Progenitor cell of endocrine pancreas (in vitro differentiated cells): Measurements from ENCODE around the gene FBXL16. TPM values are rescaled to one million over a fixed set of nuclear protein-coding genes. Genes with fewer than 3 reads are reported as not detected.
A peak's percentile ranks its signal among the peaks of the same experiment; 100 is the strongest.

Experiments
- DNase-seq: peaks from one replicate; pipeline ENCODE4 v3.0.0; 2021; ENCODE audit warnings: low spot score; ENCODE audit not compliant: unreplicated experiment
- H3K27ac Mint-ChIP-seq: 2 replicates; pipeline ENCODE4 v1.8.0; 2021; ENCODE audit warnings: mild to moderate bottlenecking, moderate library complexity, mixed read lengths
- H3K27me3 Mint-ChIP-seq: 2 replicates; pipeline ENCODE4 v1.8.0; 2021; ENCODE audit warnings: mixed read lengths
- H3K36me3 Mint-ChIP-seq: 2 replicates; pipeline ENCODE4 v1.8.0; 2022; ENCODE audit warnings: mixed read lengths; ENCODE audit not compliant: insufficient read depth
- H3K4me1 Mint-ChIP-seq: 2 replicates; pipeline ENCODE4 v1.8.0; 2021; ENCODE audit warnings: low read depth, mixed read lengths
- H3K4me3 Mint-ChIP-seq: 2 replicates; pipeline ENCODE4 v1.8.0; 2021; ENCODE audit warnings: low read depth, mild to moderate bottlenecking, moderate library complexity, mixed read lengths
- H3K9me3 Mint-ChIP-seq: 2 replicates; pipeline ENCODE4 v1.8.0; 2021; ENCODE audit warnings: low read depth, mixed read lengths
- total RNA-seq: library from RNA; stranded (reverse); gene quantifications from 2 replicates; pipeline ENCODE4 v1.2.1, GENCODE V29; 2021
- TF ChIP-seq, protein P1 (sequence below): fragments of 200-600 bp; sonication (generic); IDR thresholded peaks from one replicate; pipeline ENCODE4 v1.5.0; 2021; ENCODE audit warnings: antibody characterized with exemption, mild to moderate bottlenecking; ENCODE audit not compliant: unreplicated experiment

The FBXL16 gene
- total RNA-seq, 1 donor from 2014 or later: 4.3 TPM

DNA sequence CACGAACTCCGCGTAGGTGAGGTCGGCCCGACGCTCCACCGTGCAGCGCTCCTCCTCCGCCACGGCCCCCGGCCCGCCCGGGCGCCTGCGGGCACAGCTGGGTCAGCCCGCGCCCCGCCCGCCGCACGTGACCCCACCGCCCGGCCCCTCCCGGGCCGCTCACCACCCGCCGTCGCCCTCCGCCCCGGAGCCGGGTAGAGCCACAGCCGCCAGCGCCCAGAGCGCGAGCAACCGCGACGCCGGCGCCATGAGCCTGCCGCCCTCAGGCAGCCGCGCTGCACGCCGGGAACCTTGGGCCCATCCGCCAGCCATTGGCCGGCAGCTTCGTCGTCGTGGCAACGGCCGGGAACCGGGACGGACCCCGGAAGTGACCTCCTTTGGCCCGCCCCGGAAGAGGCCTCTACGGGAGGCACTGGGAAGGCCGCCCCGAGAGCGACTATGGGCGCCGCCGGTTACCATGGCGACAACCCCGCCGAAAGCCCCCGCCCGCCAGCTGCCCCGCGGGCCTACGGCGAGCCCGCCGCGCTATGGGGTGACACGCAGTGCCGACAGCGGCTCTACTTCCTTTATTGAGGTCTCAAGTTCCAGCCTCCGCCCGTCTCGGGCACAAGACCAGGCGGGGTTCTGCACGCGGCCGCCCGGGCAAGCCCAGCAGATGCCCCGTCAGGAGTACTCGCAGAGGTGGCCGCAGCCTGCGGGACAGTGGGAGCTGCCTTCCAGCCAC, 21.4 kb downstream of the FBXL16 start, which contains the start of gene JMJD8:
Gene JMJD8 (minus strand): TSS at position 264 of the 724 bp plus-strand sequence. CDS start 15 bp downstream, at position 249.
- Mint-ChIP-seq H3K9me3 (no peaks in the 10 kb centered on the region), H3K27me3 (no peaks in the 10 kb centered on the region), H3K36me3 (peaks cover 10% of the 10 kb centered on the region), H3K27ac (peak within 1 kb of the TSS; percentile 76), H3K4me1 (peaks cover 11% of the 10 kb centered on the region), H3K4me3 (peak within 1 kb of the TSS; percentile 79)
- TF ChIP-seq, protein P1, sequence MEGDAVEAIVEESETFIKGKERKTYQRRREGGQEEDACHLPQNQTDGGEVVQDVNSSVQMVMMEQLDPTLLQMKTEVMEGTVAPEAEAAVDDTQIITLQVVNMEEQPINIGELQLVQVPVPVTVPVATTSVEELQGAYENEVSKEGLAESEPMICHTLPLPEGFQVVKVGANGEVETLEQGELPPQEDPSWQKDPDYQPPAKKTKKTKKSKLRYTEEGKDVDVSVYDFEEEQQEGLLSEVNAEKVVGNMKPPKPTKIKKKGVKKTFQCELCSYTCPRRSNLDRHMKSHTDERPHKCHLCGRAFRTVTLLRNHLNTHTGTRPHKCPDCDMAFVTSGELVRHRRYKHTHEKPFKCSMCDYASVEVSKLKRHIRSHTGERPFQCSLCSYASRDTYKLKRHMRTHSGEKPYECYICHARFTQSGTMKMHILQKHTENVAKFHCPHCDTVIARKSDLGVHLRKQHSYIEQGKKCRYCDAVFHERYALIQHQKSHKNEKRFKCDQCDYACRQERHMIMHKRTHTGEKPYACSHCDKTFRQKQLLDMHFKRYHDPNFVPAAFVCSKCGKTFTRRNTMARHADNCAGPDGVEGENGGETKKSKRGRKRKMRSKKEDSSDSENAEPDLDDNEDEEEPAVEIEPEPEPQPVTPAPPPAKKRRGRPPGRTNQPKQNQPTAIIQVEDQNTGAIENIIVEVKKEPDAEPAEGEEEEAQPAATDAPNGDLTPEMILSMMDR: no peak
- peak; percentile 91 for DNase-seq

DNA sequence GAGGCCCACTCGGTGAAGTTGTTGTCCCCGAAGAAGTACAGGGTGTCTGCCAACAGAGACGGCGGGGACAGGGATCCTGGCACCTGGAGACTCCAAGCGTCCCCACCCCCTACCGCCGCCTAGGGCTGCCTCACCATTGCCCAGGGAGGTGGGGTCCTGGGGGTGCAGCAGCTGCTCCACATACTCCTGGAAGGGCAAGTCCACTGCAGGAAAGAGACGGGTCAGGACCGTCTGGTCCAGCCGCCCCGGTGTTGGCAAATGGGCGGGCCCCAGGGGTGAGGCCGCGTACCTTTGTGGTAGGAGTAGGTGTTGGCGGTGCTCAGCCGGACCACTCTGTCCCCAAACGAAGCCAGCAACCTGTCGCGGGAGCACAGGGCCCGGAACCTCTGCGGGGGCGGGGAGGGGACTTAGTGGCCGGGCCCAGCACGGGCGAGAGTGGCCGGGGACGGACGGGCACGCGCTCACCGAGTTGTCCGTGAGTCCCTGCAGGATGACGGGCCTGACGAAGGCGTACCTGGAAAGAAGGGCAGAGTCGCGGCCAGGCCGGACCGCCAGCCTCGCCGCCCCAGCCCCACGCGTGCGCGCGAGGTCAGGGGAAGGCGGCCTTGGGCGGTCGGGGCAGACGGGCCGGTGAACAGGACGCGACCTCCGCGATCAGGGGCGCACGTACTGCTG, 22.1 kb downstream of the FBXL16 start:
- Mint-ChIP-seq H3K9me3 (no peaks in the 10 kb centered on the region), H3K4me1 (peaks cover 11% of the 10 kb centered on the region), H3K27me3 (no peaks in the 10 kb centered on the region), H3K27ac (peak overlapping the region; percentile 49), H3K4me3 (peak overlapping the region; percentile 79), H3K36me3 (peaks cover 10% of the 10 kb centered on the region)
- no peak for DNase-seq
- TF ChIP-seq, protein P1: no peak

DNA sequence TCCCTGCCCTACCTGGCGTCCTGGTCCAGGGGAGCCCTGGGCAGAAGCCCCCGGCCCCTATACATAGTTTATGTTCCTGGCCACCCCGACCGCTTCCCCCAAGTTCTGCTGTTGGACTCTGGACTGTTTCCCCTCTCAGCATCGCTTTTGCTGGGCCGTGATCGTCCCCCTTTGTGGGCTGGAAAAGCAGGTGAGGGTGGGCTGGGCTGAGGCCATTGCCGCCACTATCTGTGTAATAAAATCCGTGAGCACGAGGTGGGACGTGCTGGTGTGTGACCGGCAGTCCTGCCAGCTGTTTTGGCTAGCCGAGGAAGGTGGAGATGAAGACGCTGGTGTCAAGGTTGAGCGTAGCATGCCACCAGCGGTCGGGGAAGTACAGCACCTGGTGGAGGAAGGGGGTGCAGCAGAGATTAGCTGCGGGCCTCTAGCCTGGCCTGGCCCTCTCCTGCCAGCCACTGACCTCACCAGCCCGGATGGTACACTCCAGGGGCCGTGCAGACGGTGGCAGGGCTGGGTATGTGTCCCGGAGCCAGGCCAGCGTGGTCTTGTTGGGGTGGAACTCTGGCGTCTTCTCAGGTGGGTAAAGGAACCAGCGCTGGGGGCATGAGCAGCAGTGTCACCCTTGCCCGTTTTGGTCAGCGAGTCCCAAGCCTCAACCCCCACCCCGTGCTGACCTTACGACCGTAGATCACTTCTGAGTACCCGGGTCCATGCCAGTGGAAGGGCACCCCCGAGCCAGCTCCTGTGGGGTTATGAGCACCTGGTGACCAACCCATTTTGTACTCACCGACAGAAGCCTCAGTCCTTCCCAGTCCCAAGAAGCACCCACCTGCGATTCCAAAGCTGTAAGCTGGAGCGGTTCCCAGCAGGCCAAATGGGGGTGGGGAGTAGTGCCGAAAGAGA, 22.9 kb downstream of the FBXL16 start:
- DNase-seq: no peak
- Mint-ChIP-seq H3K4me3 (peak overlapping the region; percentile 79), H3K27me3 (no peaks in the 10 kb centered on the region), H3K4me1 (peaks cover 11% of the 10 kb centered on the region), H3K27ac (peak overlapping the region; percentile 49), H3K9me3 (no peaks in the 10 kb centered on the region), H3K36me3 (peaks cover 10% of the 10 kb centered on the region)
- TF ChIP-seq, protein P1: no peak

- Mint-ChIP-seq H3K36me3 (peaks cover 10% of the 10 kb centered on the region), H3K27ac (peak overlapping the region; percentile 49), H3K9me3 (no peaks in the 10 kb centered on the region), H3K4me1 (peaks cover 11% of the 10 kb centered on the region), H3K27me3 (no peaks in the 10 kb centered on the region), H3K4me3 (peak overlapping the region; percentile 79)
- no peak for DNase-seq
- TF ChIP-seq, protein P1: no peak
These were observed 23.7 kb downstream of the FBXL16 start for GRCh38 chr16:681746-682427.
